Skeletal muscle satellite cell (primary cell): ENCODE results near the gene SRSF6.
"Not testable (repeated sequence)": the region's sequence is repeated elsewhere in the genome, so short reads cannot be mapped to it uniquely, and the experiment has no call there.

Experiments used
- H3K27me3 ChIP-seq: 2 replicates; pipeline ENCODE4 v1.7.0; 2013; ENCODE audit warnings: low read length; ENCODE audit not compliant: control insufficient read depth, insufficient read depth
- H3K36me3 ChIP-seq: 2 replicates; pipeline ENCODE4 v1.7.0; 2013; ENCODE audit warnings: mild to moderate bottlenecking, control low read depth, low read length; ENCODE audit not compliant: insufficient read depth
- H3K4me1 ChIP-seq: 2 replicates; pipeline ENCODE4 v1.7.0; 2013; ENCODE audit warnings: low read length; ENCODE audit not compliant: control insufficient read depth, insufficient read depth
- H3K4me2 ChIP-seq: 2 replicates; pipeline ENCODE4 v1.7.0; 2013; ENCODE audit warnings: mild to moderate bottlenecking, low read length
- H3K4me3 ChIP-seq: 2 replicates; pipeline ENCODE4 v1.7.0; 2013; ENCODE audit warnings: low read length
- H3K9ac ChIP-seq: 2 replicates; pipeline ENCODE4 v1.7.0; 2013; ENCODE audit warnings: mild to moderate bottlenecking, low read depth, low read length, moderate library complexity
- H3K9me3 ChIP-seq: replicated peaks from 2 replicates; pipeline ENCODE4 v1.7.0; 2013; ENCODE audit warnings: mild to moderate bottlenecking, control low read depth, low read length

Gene SRSF6

GRCh38 chr20:43450841-43451799 lies 6.6 kb upstream of the SRSF6 start:
- H3K4me2 ChIP-seq: no peak overlapping the region
- H3K4me1 ChIP-seq: no peaks in the 10 kb centered on the region
- no peak overlapping the region for H3K9ac ChIP-seq
- no peaks in the 10 kb centered on the region for H3K9me3 ChIP-seq
- peaks cover 20% of the 10 kb centered on the region for H3K27me3 ChIP-seq
- H3K36me3 ChIP-seq: no peaks in the 10 kb centered on the region
- no peak overlapping the region for H3K4me3 ChIP-seq

GRCh38 chr20:43452404-43453126 lies 5.1 kb upstream of the SRSF6 start:
- peaks cover 20% of the 10 kb centered on the region for H3K27me3 ChIP-seq
- no peaks in the 10 kb centered on the region for H3K36me3 ChIP-seq
- no peak overlapping the region for H3K4me3 ChIP-seq
- H3K9ac ChIP-seq: no peak overlapping the region
- H3K4me2 ChIP-seq: no peak overlapping the region
- no peaks in the 10 kb centered on the region for H3K4me1 ChIP-seq
- H3K9me3 ChIP-seq: no peaks in the 10 kb centered on the region

- H3K9ac ChIP-seq, H3K9me3 ChIP-seq, H3K4me1 ChIP-seq, H3K4me3 ChIP-seq: not testable (repeated sequence)
- Histone ChIP-seq H3K36me3 (peaks cover 24% of the 10 kb centered on the region), H3K27me3 (peaks cover 13% of the 10 kb centered on the region), H3K4me2 (peak overlapping the region; percentile 97)
These were observed 1.4 kb upstream of the SRSF6 start for GRCh38 chr20:43456252-43456651.

GRCh38 chr20:43456809-43457639 lies 672 bp upstream of the SRSF6 start:
- H3K4me2 ChIP-seq: peak overlapping the region; percentile 97
- H3K4me3 ChIP-seq: peak overlapping the region; percentile 99
- H3K27me3 ChIP-seq: peaks cover 13% of the 10 kb centered on the region
- H3K36me3 ChIP-seq: peaks cover 31% of the 10 kb centered on the region
- peak overlapping the region; percentile 100 for H3K9ac ChIP-seq
- H3K9me3 ChIP-seq: no peaks in the 10 kb centered on the region
- peaks cover 7% of the 10 kb centered on the region for H3K4me1 ChIP-seq

- Histone ChIP-seq H3K9me3 (no peaks in the 10 kb centered on the region), H3K4me2 (peak overlapping the region; percentile 97), H3K9ac (peak overlapping the region; percentile 100), H3K4me3 (peak overlapping the region; percentile 99), H3K4me1 (peaks cover 7% of the 10 kb centered on the region), H3K36me3 (peaks cover 46% of the 10 kb centered on the region), H3K27me3 (peaks cover 9% of the 10 kb centered on the region)
These were observed 777 bp downstream of the SRSF6 start for GRCh38 chr20:43458422-43458924.

GRCh38 chr20:43459022-43459942 lies 1.6 kb downstream of the SRSF6 start:
- no peaks in the 10 kb centered on the region for H3K9me3 ChIP-seq
- peaks cover 7% of the 10 kb centered on the region for H3K4me1 ChIP-seq
- H3K9ac ChIP-seq: peak overlapping the region; percentile 100
- H3K4me3 ChIP-seq: peak overlapping the region; percentile 99
- peaks cover 4% of the 10 kb centered on the region for H3K27me3 ChIP-seq
- H3K36me3 ChIP-seq: peaks cover 54% of the 10 kb centered on the region
- peak overlapping the region; percentile 97 for H3K4me2 ChIP-seq

- Histone ChIP-seq H3K4me2 (peak overlapping the region; percentile 97), H3K4me3 (no peak overlapping the region), H3K27me3 (no peaks in the 10 kb centered on the region), H3K9ac (no peak overlapping the region), H3K36me3 (peaks cover 64% of the 10 kb centered on the region), H3K4me1 (peaks cover 7% of the 10 kb centered on the region), H3K9me3 (no peaks in the 10 kb centered on the region)
These were observed 2.6 kb downstream of the SRSF6 start for GRCh38 chr20:43460172-43460829.

GRCh38 chr20:43460830-43461200 lies 3.1 kb downstream of the SRSF6 start:
- Histone ChIP-seq H3K4me1 (peaks cover 7% of the 10 kb centered on the region), H3K4me3 (no peak overlapping the region), H3K36me3 (peaks cover 69% of the 10 kb centered on the region), H3K9ac (no peak overlapping the region), H3K9me3 (no peaks in the 10 kb centered on the region), H3K27me3 (no peaks in the 10 kb centered on the region), H3K4me2 (no peak overlapping the region)

GRCh38 chr20:43461894-43462659 lies 4.4 kb downstream of the SRSF6 start:
- H3K27me3 ChIP-seq: no peaks in the 10 kb centered on the region
- no peak overlapping the region for H3K4me3 ChIP-seq
- no peaks in the 10 kb centered on the region for H3K9me3 ChIP-seq
- peak overlapping the region; percentile 5 for H3K4me2 ChIP-seq
- no peak overlapping the region for H3K9ac ChIP-seq
- H3K36me3 ChIP-seq: peaks cover 80% of the 10 kb centered on the region
- peaks cover 7% of the 10 kb centered on the region for H3K4me1 ChIP-seq
